Measurements from ENCODE around the gene SLC16A6. TPM values are rescaled to one million over a fixed set of nuclear protein-coding genes. Genes with fewer than 3 reads are reported as not detected.
"Not testable (repeated sequence)": the region's sequence is repeated elsewhere in the genome, so short reads cannot be mapped to it uniquely, and the experiment has no call there.

The SLC16A6 gene
- total RNA-seq, 1 donor from 2014 or later = 5.1 TPM

- intact Hi-C loops (cut with micrococcal nuclease) = not testable (repeated sequence)
These were observed 37.5 kb downstream of the SLC16A6 start for GRCh38 chr17:68253426-68253825.

GRCh38 chr17:68249354-68249765 is 41.6 kb downstream of the SLC16A6 start:
- intact Hi-C loops (cut with micrococcal nuclease) = loop anchor here (1.0 to 5.0 kb wide), 4 partner anchors 9 to 263 kb away; partner anchors contain the start of gene PRKAR1A

- intact Hi-C loops (cut with micrococcal nuclease) = loop anchor here (1.0 to 5.0 kb wide), 4 partner anchors 9 to 264 kb away; partner anchors contain the start of gene PRKAR1A
These were observed 42.0 kb downstream of the SLC16A6 start for GRCh38 chr17:68248891-68249290.

- intact Hi-C loops (cut with micrococcal nuclease) = loop anchor here (2.0 to 5.0 kb wide), 3 partner anchors 109 to 264 kb away; partner anchors contain the start of gene PRKAR1A
These were observed 42.6 kb downstream of the SLC16A6 start for GRCh38 chr17:68248199-68248825.

GRCh38 chr17:68247445-68248198 is 43.3 kb downstream of the SLC16A6 start, which contains the start of gene AMZ2:
Gene AMZ2 (plus strand): TSS chr17:68248043. CDS start chr17:68250188, 2,145 bp downstream.
- intact Hi-C loops (cut with micrococcal nuclease) = loop anchor here (1.0 to 5.0 kb wide), 11 partner anchors 9 to 265 kb away; partner anchors contain the start of genes PRKAR1A and WIPI1

- intact Hi-C loops (cut with micrococcal nuclease) = loop anchor here (1.0 to 5.0 kb wide), 10 partner anchors 8 to 229 kb away; partner anchors contain the start of gene WIPI1
These were observed 44.5 kb downstream of the SLC16A6 start for GRCh38 chr17:68246271-68247028.

- intact Hi-C loops (cut with micrococcal nuclease) = loop anchor here (1.0 to 2.0 kb wide), 2 partner anchors 24 to 55 kb away; no protein-coding TSS in a partner anchor
These were observed 51.1 kb downstream of the SLC16A6 start for GRCh38 chr17:68239632-68240366.

- intact Hi-C loops (cut with micrococcal nuclease) = loop anchor here (1.0 to 2.0 kb wide), 6 partner anchors 8 to 218 kb away; partner anchors contain the start of gene WIPI1
These were observed 52.1 kb downstream of the SLC16A6 start for GRCh38 chr17:68238871-68239253.

- intact Hi-C loops (cut with micrococcal nuclease) = loop anchor here (1.0 to 2.0 kb wide), 5 partner anchors 9 to 219 kb away; partner anchors contain the start of gene WIPI1
These were observed 52.6 kb downstream of the SLC16A6 start for GRCh38 chr17:68238164-68238870.

- intact Hi-C loops (cut with micrococcal nuclease) = loop anchor here (1.0 to 2.0 kb wide), 7 partner anchors 10 to 220 kb away; partner anchors contain the start of gene WIPI1
These were observed 53.4 kb downstream of the SLC16A6 start for GRCh38 chr17:68237369-68238163.

- intact Hi-C loops (cut with micrococcal nuclease) = not testable (repeated sequence)
These were observed 55.6 kb downstream of the SLC16A6 start for GRCh38 chr17:68235336-68235791.

- intact Hi-C loops (cut with micrococcal nuclease) = not testable (repeated sequence)
These were observed 56.1 kb downstream of the SLC16A6 start for GRCh38 chr17:68234726-68235335.

GRCh38 chr17:68232741-68233140 is 58.2 kb downstream of the SLC16A6 start:
- intact Hi-C loops (cut with micrococcal nuclease) = not testable (repeated sequence)

GRCh38 chr17:68231541-68231940 is 59.4 kb downstream of the SLC16A6 start:
- intact Hi-C loops (cut with micrococcal nuclease) = no loop called here

GRCh38 chr17:68231131-68231530 is 59.8 kb downstream of the SLC16A6 start:
- intact Hi-C loops (cut with micrococcal nuclease) = not testable (repeated sequence)

GRCh38 chr17:68229619-68230018 is 61.3 kb downstream of the SLC16A6 start:
- intact Hi-C loops (cut with micrococcal nuclease) = no loop called here

- intact Hi-C loops (cut with micrococcal nuclease) = no loop called here
These were observed 61.9 kb downstream of the SLC16A6 start for GRCh38 chr17:68228817-68229570.
